HCT116 (cell line): Measurements from ENCODE around the gene DPF3.

Experiments
- POLR2A ChIP-seq: IDR thresholded peaks from 2 replicates; pipeline ENCODE4 v1.7.0; 2011; ENCODE audit warnings: borderline replicate concordance; ENCODE audit not compliant: insufficient read depth, insufficient read length; ENCODE audit errors: extremely low read depth
- TF ChIP-seq, protein P1 (sequence below), 3 experiments: fragments of 200-600 bp in 1 of 3; sonication (generic) in 1 of 3; IDR thresholded peaks in 2 of 3; conservative IDR thresholded peaks in 1 of 3; 2 replicates each; pipeline ENCODE4 v1.5.1; 2012 to 2017; ENCODE audit warnings: low read depth in 2 of 3, low read length in 2 of 3, antibody characterized with exemption in 1 of 3, borderline replicate concordance in 1 of 3, control low read depth in 1 of 3, mild to moderate bottlenecking in 1 of 3, mixed read lengths in 1 of 3, mixed run types in 1 of 3, moderate library complexity in 1 of 3; ENCODE audit not compliant: insufficient read depth in 1 of 3

DNA sequence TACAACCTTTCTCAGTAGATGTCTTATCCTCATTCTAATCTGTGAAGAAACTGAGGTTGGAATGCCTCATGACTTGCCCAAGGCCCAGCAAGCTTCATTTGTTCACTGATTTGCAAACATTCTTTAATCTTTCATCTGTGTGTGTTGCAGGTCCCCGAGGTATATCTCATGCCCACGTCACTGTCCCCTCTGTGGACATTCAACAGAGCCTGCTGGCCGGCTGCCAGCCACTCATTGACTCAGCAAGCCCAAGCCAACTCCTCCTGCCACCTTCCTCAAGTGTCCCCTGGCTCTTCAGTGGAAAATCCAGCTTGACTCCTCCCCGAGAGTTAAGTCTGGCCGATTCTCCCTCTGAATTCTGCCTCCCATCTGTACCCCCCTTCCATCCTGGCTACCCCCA is 30.4 kb upstream of the DPF3 start:
- TF ChIP-seq, protein P1, sequence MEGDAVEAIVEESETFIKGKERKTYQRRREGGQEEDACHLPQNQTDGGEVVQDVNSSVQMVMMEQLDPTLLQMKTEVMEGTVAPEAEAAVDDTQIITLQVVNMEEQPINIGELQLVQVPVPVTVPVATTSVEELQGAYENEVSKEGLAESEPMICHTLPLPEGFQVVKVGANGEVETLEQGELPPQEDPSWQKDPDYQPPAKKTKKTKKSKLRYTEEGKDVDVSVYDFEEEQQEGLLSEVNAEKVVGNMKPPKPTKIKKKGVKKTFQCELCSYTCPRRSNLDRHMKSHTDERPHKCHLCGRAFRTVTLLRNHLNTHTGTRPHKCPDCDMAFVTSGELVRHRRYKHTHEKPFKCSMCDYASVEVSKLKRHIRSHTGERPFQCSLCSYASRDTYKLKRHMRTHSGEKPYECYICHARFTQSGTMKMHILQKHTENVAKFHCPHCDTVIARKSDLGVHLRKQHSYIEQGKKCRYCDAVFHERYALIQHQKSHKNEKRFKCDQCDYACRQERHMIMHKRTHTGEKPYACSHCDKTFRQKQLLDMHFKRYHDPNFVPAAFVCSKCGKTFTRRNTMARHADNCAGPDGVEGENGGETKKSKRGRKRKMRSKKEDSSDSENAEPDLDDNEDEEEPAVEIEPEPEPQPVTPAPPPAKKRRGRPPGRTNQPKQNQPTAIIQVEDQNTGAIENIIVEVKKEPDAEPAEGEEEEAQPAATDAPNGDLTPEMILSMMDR (IDR thresholded peaks at IDR 0.05 in 2 of 3, conservative IDR thresholded peaks at IDR 0.05 in 1 of 3; ENCODE audit: borderline replicate concordance in 1 of 3, insufficient read depth in 1 of 3, low read depth in 2 of 3, low read length in 2 of 3), result no peak
- TF ChIP-seq POLR2A, result no peak
